ENCODE measurements around the gene FNDC3B. TPM values are rescaled to one million over a fixed set of nuclear protein-coding genes. Genes with fewer than 3 reads are reported as not detected.

FNDC3B gene
- total and polyA plus RNA-seq, 9 of the 15 experiments (the other 6 are each of a cell fraction or from before 2014, with no cell fraction given), result 7.0 to 35.8 (median 16.2) TPM

GRCh38 chr3:172142051-172142863, 102.9 kb downstream of the FNDC3B start (continued):
- TF ChIP-seq AFF4 (CRISPR knock-in tag; IDR thresholded peaks at IDR 0.05) (no peak), ZNF253 (CRISPR knock-in tag; conservative IDR thresholded peaks at IDR 0.05) (no peak), HNRNPH1 (optimal IDR thresholded peaks at IDR 0.05; ENCODE audit: low read depth, low read length) (no peak), ZNF3 (CRISPR knock-in tag; IDR thresholded peaks at IDR 0.05) (no peak), ILK (tag; IDR thresholded peaks at IDR 0.05; ENCODE audit: borderline replicate concordance, low read depth) (no peak), ZKSCAN1 (IDR thresholded peaks at IDR 0.05; ENCODE audit: low read depth, low read length) (no peak), HNRNPK (IDR thresholded peaks at IDR 0.05; ENCODE audit: low read depth, low read length, poor library complexity, severe bottlenecking) (no peak), MCM2 (IDR thresholded peaks at IDR 0.05; ENCODE audit: low read depth) (no peak), ATF7 (IDR thresholded peaks at IDR 0.05) (no peak), PCBP1 (IDR thresholded peaks at IDR 0.05; ENCODE audit: low read depth, low read length, poor library complexity, severe bottlenecking) (no peak), CHD1 (IDR thresholded peaks at IDR 0.05; ENCODE audit: low read length) (no peak), ZNF695 (CRISPR knock-in tag; IDR thresholded peaks at IDR 0.05) (no peak), RFX5 (IDR thresholded peaks at IDR 0.05; ENCODE audit: low read depth, low read length) (no peak), RCOR1 (IDR thresholded peaks at IDR 0.05; ENCODE audit: borderline replicate concordance in 1 of 2, low read depth in 2 of 2, low read length in 2 of 2) (no peak), TRIM28 (IDR thresholded peaks at IDR 0.05) (0 out of 2 replicates have a peak, but pooled peaks have one; percentile 25), DPF2 (IDR thresholded peaks at IDR 0.05) (0 out of 2 replicates have a peak, but pooled peaks have one; percentile 30), UBTF (IDR thresholded peaks at IDR 0.05; ENCODE audit: borderline replicate concordance in 1 of 2, low read depth in 2 of 2, low read length in 2 of 2) (no peak), ZSCAN32 (CRISPR knock-in tag; IDR thresholded peaks at IDR 0.05) (no peak), CCAR2 (IDR thresholded peaks at IDR 0.05; ENCODE audit: low read depth, low read length) (no peak), HSF4 (CRISPR knock-in tag; IDR thresholded peaks at IDR 0.05; ENCODE audit: borderline replicate concordance) (no peak), MTA1 (IDR thresholded peaks at IDR 0.05; ENCODE audit: borderline replicate concordance) (no peak)
